Neural cell (in vitro differentiated cells): ENCODE data around the gene NACA. TPM values are rescaled to one million over a fixed set of nuclear protein-coding genes. Genes with fewer than 3 reads are reported as not detected.

Experiments
- H2AFZ ChIP-seq: fragments of 200-600, 300-800 bp; sonication (generic), shearing (Covaris generic); 2 replicates; pipeline ENCODE4 v1.6.0; 2014; ENCODE audit warnings: low read depth, mild to moderate bottlenecking, antibody characterized with exemption, low read length, moderate library complexity
- H3F3A ChIP-seq: fragments of 200-600 bp; shearing (Covaris generic); 2 replicates; pipeline ENCODE4 v1.6.1; 2016; ENCODE audit warnings: mild to moderate bottlenecking, moderate library complexity, mixed read lengths, antibody characterized with exemption, low read length; ENCODE audit not compliant: insufficient read depth, poor library complexity, severe bottlenecking
- H3K27ac ChIP-seq: fragments of 200-600, 300-800 bp; sonication (generic), shearing (Covaris generic); 2 replicates; pipeline ENCODE4 v1.5.1; 2014; ENCODE audit warnings: mild to moderate bottlenecking, low read length, moderate library complexity
- H3K27me3 ChIP-seq: fragments of 300-800, 200-600 bp; sonication (generic), shearing (Covaris generic); 2 replicates; pipeline ENCODE4 v1.6.0; 2014; ENCODE audit warnings: mild to moderate bottlenecking, low read depth, low read length, moderate library complexity; ENCODE audit not compliant: insufficient read depth
- H3K36me3 ChIP-seq: fragments of 300-800, 200-600 bp; sonication (generic), shearing (Covaris generic); 2 replicates; pipeline ENCODE4 v1.5.1; 2014; ENCODE audit warnings: mild to moderate bottlenecking, antibody characterized with exemption, low read length, moderate library complexity; ENCODE audit not compliant: insufficient read depth
- H3K4me2 ChIP-seq: fragments of 300-800, 200-600 bp; sonication (generic), shearing (Covaris generic); 2 replicates; pipeline ENCODE4 v1.6.0; 2014; ENCODE audit warnings: mild to moderate bottlenecking, low read length
- H3K4me3 ChIP-seq: fragments of 300-800, 200-600 bp; sonication (generic), shearing (Covaris generic); 2 replicates; pipeline ENCODE4 v1.5.1; 2014; ENCODE audit warnings: mild to moderate bottlenecking, low read length, moderate library complexity
- H3K79me2 ChIP-seq: fragments of 200-600 bp; shearing (Covaris generic); replicated peaks from 2 replicates; pipeline ENCODE4 v1.6.0; 2014; ENCODE audit warnings: mild to moderate bottlenecking, low read length, moderate library complexity; ENCODE audit not compliant: insufficient read depth
- H3K9ac ChIP-seq: fragments of 300-800, 200-600 bp; sonication (generic), shearing (Covaris generic); 2 replicates; pipeline ENCODE4 v1.6.1; 2016; ENCODE audit warnings: mild to moderate bottlenecking, low read length, mixed read lengths
- H3K9me2 ChIP-seq: fragments of 200-600 bp; shearing (Covaris generic); 2 replicates; pipeline ENCODE4 v1.6.1; 2016; ENCODE audit warnings: mild to moderate bottlenecking, low read length, mixed read lengths; ENCODE audit not compliant: insufficient read depth
- H3K9me3 ChIP-seq: fragments of 200-600, 300-800 bp; sonication (generic), shearing (Covaris generic); 2 replicates; pipeline ENCODE4 v1.6.1; 2016; ENCODE audit warnings: mild to moderate bottlenecking, mixed run types, low read length, moderate library complexity, mixed read lengths
- H4K20me1 ChIP-seq: fragments of 200-600 bp; shearing (Covaris generic); 2 replicates; pipeline ENCODE4 v1.6.1; 2016; ENCODE audit warnings: mild to moderate bottlenecking, mixed run types; ENCODE audit not compliant: insufficient read depth
- EP300 ChIP-seq: fragments of 450-650 bp; conservative IDR thresholded peaks from 2 replicates; pipeline ENCODE4 v1.6.1; 2014; ENCODE audit warnings: antibody characterized with exemption, mild to moderate bottlenecking, moderate library complexity; ENCODE audit not compliant: poor library complexity, severe bottlenecking
- EZH2 ChIP-seq: fragments of 200-600, 300-800 bp; shearing (Covaris generic), sonication (generic); IDR thresholded peaks from 2 replicates; pipeline ENCODE4 v1.6.1; 2014; ENCODE audit warnings: antibody characterized with exemption, low read length, borderline replicate concordance, mild to moderate bottlenecking; ENCODE audit not compliant: insufficient read depth, poor library complexity, severe bottlenecking
- MXI1 ChIP-seq: fragments of 450-650 bp; conservative IDR thresholded peaks from 2 replicates; pipeline ENCODE4 v1.6.1; 2014; ENCODE audit warnings: antibody characterized with exemption, mild to moderate bottlenecking; ENCODE audit not compliant: poor library complexity, severe bottlenecking
- POLR2AphosphoS5 ChIP-seq: IDR thresholded peaks from 2 replicates; pipeline ENCODE4 v1.6.1; 2012
- RAD21 ChIP-seq: fragments of 450-650 bp; conservative IDR thresholded peaks from 2 replicates; pipeline ENCODE4 v1.6.1; 2014; ENCODE audit warnings: antibody characterized with exemption, mild to moderate bottlenecking, moderate library complexity
- SMC3 ChIP-seq: fragments of 450-650 bp; conservative IDR thresholded peaks from 2 replicates; pipeline ENCODE4 v1.6.1; 2014; ENCODE audit warnings: antibody characterized with exemption, mild to moderate bottlenecking, moderate library complexity; ENCODE audit not compliant: poor library complexity
- TAF1 ChIP-seq: IDR thresholded peaks from 2 replicates; pipeline ENCODE4 v1.6.1; 2012; ENCODE audit warnings: low read depth
- polyA plus RNA-seq: library from polyadenylated mRNA; depleted of rRNA; stranded (reverse); fragments of >200 nt; gene quantifications from 2 replicates; pipeline ENCODE4 v1.2.3, GENCODE V29; 2014
- TF ChIP-seq, protein P1 (sequence below): IDR thresholded peaks from 2 replicates; pipeline ENCODE4 v1.6.1; 2012; ENCODE audit warnings: borderline replicate concordance

The NACA gene
- polyA plus RNA-seq, 1 donor from 2014 or later = 1,797 TPM

DNA sequence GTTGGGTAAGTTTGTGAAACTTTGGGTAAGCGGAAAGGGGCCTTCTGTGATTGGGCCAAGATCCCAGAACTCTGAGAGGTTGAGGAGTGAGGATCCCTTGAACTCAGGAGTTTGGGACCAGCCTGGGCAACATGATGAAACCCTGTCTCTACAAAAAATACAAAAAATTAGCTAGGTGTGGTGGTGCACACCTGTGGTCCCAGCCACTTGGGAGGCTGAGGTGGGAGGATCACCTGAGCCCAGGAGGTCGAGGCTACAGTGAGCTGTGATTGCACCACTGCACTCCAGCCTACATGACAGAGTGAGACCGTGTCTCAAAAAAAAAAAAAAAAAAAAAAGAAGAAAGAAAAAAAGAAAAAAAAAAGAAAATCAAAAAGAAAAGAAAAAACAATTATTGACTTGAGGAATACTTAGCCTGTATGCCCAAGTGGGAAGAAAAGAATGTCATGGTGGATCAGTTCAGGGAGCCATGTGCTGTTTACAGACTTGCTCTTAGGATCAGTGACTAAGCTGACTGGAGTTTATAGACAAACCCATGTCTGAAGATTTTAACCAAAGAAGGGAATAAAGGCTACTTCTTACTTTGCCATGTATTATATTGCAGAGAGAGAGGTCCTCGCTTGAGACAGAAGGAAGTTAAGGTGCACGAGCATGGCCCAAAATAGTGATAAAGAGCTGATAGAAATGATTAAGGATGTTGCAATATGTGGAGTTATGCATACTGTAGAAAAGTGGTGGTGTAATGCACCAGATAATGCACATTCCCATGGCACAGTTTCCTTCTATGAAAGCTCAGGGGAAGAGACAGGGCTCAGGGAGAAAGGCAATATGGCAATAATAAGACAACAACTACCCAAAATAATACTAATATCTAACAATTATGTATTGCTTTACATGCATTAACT lies 38.9 kb upstream of the NACA start:
- TF ChIP-seq POLR2AphosphoS5 = no peak
- TF ChIP-seq EZH2 = no peak
- no peak for TF ChIP-seq EP300
- TF ChIP-seq SMC3 = no peak
- TF ChIP-seq MXI1 = no peak
- TF ChIP-seq, protein P1, sequence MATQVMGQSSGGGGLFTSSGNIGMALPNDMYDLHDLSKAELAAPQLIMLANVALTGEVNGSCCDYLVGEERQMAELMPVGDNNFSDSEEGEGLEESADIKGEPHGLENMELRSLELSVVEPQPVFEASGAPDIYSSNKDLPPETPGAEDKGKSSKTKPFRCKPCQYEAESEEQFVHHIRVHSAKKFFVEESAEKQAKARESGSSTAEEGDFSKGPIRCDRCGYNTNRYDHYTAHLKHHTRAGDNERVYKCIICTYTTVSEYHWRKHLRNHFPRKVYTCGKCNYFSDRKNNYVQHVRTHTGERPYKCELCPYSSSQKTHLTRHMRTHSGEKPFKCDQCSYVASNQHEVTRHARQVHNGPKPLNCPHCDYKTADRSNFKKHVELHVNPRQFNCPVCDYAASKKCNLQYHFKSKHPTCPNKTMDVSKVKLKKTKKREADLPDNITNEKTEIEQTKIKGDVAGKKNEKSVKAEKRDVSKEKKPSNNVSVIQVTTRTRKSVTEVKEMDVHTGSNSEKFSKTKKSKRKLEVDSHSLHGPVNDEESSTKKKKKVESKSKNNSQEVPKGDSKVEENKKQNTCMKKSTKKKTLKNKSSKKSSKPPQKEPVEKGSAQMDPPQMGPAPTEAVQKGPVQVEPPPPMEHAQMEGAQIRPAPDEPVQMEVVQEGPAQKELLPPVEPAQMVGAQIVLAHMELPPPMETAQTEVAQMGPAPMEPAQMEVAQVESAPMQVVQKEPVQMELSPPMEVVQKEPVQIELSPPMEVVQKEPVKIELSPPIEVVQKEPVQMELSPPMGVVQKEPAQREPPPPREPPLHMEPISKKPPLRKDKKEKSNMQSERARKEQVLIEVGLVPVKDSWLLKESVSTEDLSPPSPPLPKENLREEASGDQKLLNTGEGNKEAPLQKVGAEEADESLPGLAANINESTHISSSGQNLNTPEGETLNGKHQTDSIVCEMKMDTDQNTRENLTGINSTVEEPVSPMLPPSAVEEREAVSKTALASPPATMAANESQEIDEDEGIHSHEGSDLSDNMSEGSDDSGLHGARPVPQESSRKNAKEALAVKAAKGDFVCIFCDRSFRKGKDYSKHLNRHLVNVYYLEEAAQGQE = no peak
- TF ChIP-seq RAD21 = no peak

DNA sequence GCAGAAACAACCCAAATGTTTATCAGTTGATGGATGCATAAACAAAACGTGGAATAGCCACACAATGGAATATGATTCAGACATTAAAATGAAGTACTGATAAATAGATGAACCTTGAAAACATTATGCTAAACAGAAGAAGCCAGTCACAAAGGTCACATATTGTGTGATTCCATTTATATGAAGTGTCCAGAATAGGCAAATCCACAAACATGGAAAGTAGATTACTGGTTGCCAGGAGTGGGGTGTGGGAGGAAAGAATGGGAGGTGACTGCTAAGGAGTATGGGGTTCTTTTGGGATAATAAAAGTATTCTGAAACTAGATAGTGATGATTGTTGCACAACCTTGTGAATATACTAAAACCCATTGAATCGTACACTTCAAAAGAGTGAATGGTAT lies 36.7 kb upstream of the NACA start:
- Histone ChIP-seq H3K27ac (no peak overlapping the region), H3K9ac (no peak overlapping the region), H3K9me2 (no peaks in the 10 kb centered on the region), H4K20me1 (no peaks in the 10 kb centered on the region), H3F3A (no peaks in the 10 kb centered on the region), H3K9me3 (no peaks in the 10 kb centered on the region), H3K4me2 (no peak overlapping the region), H3K27me3 (no peaks in the 10 kb centered on the region), H3K4me3 (no peak overlapping the region), H3K79me2 (no peaks in the 10 kb centered on the region), H3K36me3 (no peaks in the 10 kb centered on the region), H2AFZ (no peak overlapping the region)
- TF ChIP-seq EZH2 = no peak
- no peak for TF ChIP-seq TAF1

More for the DNA sequence above, 38.9 kb upstream of the NACA start:
- no peak overlapping the region for H3K4me2 ChIP-seq
- no peaks in the 10 kb centered on the region for H3K9me2 ChIP-seq
- no peaks in the 10 kb centered on the region for H4K20me1 ChIP-seq
- no peak overlapping the region for H3K4me3 ChIP-seq
- H3K9me3 ChIP-seq = no peaks in the 10 kb centered on the region
- no peaks in the 10 kb centered on the region for H3K79me2 ChIP-seq
- no peaks in the 10 kb centered on the region for H3K36me3 ChIP-seq
- no peak overlapping the region for H3K27ac ChIP-seq
- H3K9ac ChIP-seq = no peak overlapping the region
- H3F3A ChIP-seq = no peaks in the 10 kb centered on the region
- no peak overlapping the region for H2AFZ ChIP-seq
- H3K27me3 ChIP-seq = no peaks in the 10 kb centered on the region

DNA sequence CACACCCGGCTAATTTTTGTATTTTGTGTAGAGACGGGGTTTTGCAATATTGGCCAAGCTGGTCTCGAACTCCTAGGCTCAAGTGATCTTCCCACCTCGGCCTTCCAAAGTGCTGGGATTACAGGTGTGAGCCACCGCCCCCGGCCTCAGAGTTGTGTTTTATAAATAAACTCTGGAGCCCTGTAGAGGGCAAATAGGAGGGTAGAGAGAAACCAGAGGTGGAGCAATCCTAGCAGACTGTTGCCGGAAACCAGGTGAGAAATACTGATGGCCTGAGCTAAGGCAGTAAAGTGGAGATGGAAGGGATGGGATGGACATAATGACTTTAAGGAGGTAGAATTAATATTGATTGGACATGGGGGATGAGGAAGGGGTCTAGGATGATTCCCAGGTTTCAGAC lies 35.4 kb upstream of the NACA start:
- H3K27me3 ChIP-seq = no peaks in the 10 kb centered on the region
- no peak overlapping the region for H3K27ac ChIP-seq
- no peaks in the 10 kb centered on the region for H3K79me2 ChIP-seq
- no peaks in the 10 kb centered on the region for H3K9me2 ChIP-seq
- H3K9ac ChIP-seq = no peak overlapping the region
- H3K36me3 ChIP-seq = no peaks in the 10 kb centered on the region
- no peak overlapping the region for H3K4me3 ChIP-seq
- no peaks in the 10 kb centered on the region for H3K9me3 ChIP-seq
- H4K20me1 ChIP-seq = no peaks in the 10 kb centered on the region
- no peaks in the 10 kb centered on the region for H3F3A ChIP-seq
- no peak overlapping the region for H3K4me2 ChIP-seq
- TF ChIP-seq MXI1 (no peak), EZH2 (no peak)
- TF ChIP-seq, protein P1 = no peak
- no peak overlapping the region for H2AFZ ChIP-seq
